Stimulated activated effector memory CD8-positive, alpha-beta T cell treated with anti-CD3 and anti-CD28 coated beads, Interleukin-12 subunit alpha, Interleukin-12 subunit beta, amount 100 ng/mL, for 72 hours (primary cell): Measurements from ENCODE around the gene SIK2.

Experiments
- ATAC-seq: fragments of 150-1000 bp; cut with Tn5 transposase; 2 replicates; pipeline ENCODE4 v1.10.0; 2021
- DNase-seq, 2 donors: peaks; one replicate each; pipeline ENCODE4 v3.0.0; 2021 to 2022; ENCODE audit warnings: low spot score in 2 of 2
- H3K27ac Mint-ChIP-seq: one replicate; pipeline ENCODE4 v1.8.0; 2022; ENCODE audit warnings: mild to moderate bottlenecking, mixed read lengths
- H3K36me3 Mint-ChIP-seq: one replicate; pipeline ENCODE4 v1.8.0; 2022; ENCODE audit warnings: mild to moderate bottlenecking, mixed read lengths
- H3K4me1 Mint-ChIP-seq: one replicate; pipeline ENCODE4 v1.8.0; 2022; ENCODE audit warnings: mixed read lengths
- H3K4me3 Mint-ChIP-seq: one replicate; pipeline ENCODE4 v1.8.0; 2022; ENCODE audit warnings: mild to moderate bottlenecking, mixed read lengths
- H3K9me3 Mint-ChIP-seq: one replicate; pipeline ENCODE4 v1.8.0; 2022; ENCODE audit warnings: mixed read lengths

SIK2 gene

DNA sequence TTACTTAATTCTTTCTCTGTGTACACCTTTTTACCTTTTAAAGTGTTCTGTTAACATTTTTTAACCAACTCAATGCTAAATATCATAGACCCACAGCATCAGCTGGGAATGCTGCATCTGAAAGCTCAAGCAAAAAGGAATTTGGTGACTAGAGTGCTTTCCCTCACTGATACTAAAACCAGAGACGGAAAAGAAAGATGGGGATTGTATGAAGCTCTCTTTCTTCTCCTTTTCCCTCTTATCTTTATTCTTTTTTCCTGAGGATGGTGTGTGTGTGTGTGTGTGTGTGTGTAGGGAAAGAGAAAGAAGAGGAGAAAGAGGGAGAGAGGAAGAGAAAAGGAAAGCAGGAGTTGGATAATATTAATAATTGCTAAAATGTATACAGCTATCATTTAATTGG lies 4.1 kb upstream of the SIK2 start:
- Mint-ChIP-seq H3K4me1 (peaks cover 15% of the 10 kb centered on the region), H3K9me3 (no peaks in the 10 kb centered on the region), H3K27ac (no peak overlapping the region), H3K36me3 (no peaks in the 10 kb centered on the region), H3K4me3 (peak overlapping the region; percentile 24)
- no peak for DNase-seq
- no peak for ATAC-seq

DNA sequence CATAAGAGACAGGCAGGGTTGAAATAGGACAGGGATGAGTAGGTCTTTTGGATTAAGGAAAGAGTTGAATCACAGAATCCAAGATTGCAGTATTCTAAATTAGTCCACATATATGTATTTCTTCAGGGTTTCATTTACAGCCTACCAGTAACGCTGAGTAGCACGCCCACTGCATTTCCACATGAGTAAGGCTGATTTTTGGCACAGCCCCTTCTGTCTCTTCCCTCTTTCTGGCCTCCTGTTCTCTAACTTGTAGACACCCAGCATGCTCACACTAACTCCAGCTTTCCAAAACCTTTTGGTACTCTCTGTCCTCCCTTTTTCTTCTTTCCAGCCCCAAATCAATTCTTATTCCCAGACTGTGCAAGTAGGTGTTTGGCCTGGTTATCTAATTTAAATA lies 3.7 kb upstream of the SIK2 start:
- H3K36me3 Mint-ChIP-seq: no peaks in the 10 kb centered on the region
- H3K4me3 Mint-ChIP-seq: no peak overlapping the region
- no peak for DNase-seq
- no peak for ATAC-seq
- H3K4me1 Mint-ChIP-seq: peaks cover 19% of the 10 kb centered on the region
- no peak overlapping the region for H3K27ac Mint-ChIP-seq
- no peaks in the 10 kb centered on the region for H3K9me3 Mint-ChIP-seq

DNA sequence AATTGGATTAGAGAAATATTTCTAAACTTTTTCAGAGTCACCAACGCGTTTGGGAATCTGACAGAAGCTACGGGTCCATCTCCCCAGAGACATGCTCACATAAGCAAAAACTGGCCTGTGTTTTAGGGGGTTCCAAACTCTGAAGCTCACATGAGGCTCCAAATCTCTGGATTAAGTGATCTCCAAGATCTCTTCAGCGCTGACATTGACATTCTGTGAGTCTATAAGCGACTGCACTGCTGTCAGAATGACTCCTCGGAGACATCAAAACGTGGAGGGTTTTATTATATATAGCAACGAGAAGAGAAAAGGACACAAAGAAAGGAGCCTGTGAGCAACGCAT lies 642 bp upstream of the SIK2 start:
- DNase-seq (no peak), ATAC-seq (no peak)
- Mint-ChIP-seq H3K4me1 (peaks cover 33% of the 10 kb centered on the region), H3K27ac (peak overlapping the region; percentile 70), H3K9me3 (no peaks in the 10 kb centered on the region), H3K4me3 (peak overlapping the region; percentile 82), H3K36me3 (no peaks in the 10 kb centered on the region)

DNA sequence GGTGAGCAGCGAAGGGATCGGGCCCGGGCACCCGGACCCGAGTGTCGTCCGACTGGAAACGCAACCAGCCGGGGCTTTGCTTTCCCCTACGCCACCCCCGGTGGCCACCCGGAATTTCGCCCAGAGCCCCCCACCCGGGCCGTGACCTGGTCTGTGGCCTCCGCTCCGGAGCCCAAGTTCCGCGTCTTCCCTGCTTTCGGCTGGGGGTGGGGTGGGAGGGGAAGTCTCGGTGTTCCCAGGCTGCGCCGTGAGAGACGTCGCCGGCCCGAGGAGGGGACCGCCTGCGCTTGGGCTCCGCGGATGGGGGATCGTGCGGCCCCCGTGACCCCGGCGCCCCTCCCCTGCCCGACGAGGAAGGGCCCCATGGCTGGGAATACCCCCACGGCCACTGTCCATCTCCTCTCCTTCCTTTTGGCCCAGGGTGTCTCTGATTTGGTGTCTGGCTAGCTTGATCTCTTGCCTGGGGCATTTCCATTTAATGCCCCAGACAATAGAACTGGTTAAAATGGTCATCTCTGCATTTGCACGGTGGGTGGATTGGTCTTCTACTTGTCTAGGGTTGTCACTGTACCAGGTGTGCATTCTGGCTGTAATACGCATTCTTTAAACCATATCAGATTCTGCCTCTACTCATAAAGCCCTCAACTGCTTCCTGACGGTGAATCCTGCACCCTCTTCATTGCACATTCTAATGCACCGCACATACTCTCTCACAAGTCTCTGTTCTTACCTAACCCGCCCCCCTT lies 789 bp downstream of the SIK2 start:
- Mint-ChIP-seq H3K36me3 (no peaks in the 10 kb centered on the region), H3K27ac (peak overlapping the region; percentile 70), H3K4me1 (peaks cover 33% of the 10 kb centered on the region), H3K9me3 (no peaks in the 10 kb centered on the region), H3K4me3 (peak overlapping the region; percentile 82)
- DNase-seq (peak in 1 of 2 donors; percentile 57), ATAC-seq (no peak)

DNA sequence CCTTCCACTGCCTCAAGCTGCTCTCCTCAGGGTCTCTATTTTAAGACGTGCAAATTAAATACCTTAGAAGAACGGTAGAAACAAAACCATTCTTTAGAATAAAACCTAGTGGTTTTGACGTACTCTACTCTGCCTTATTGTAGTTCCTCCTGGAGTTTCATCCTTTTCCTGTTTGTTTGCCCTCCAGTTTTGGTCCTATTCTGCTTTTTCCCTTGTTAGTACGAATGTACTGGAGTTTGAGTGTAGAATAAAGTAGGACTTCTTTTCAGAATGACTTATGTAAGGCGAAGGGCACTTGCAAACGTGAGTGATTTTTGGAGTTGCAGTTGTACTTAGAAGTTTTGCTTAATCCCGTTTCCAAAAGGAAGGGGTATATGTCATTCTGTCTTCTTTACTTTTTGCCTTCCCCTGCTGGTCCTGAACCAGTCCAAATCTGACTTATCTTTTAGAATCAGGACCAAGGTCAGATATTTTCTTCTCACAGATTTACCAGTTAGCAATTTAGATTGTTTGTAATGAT lies 1.4 kb downstream of the SIK2 start:
- Mint-ChIP-seq H3K36me3 (no peaks in the 10 kb centered on the region), H3K27ac (peak overlapping the region; percentile 70), H3K4me1 (peaks cover 30% of the 10 kb centered on the region), H3K4me3 (peak overlapping the region; percentile 82), H3K9me3 (no peaks in the 10 kb centered on the region)
- DNase-seq: no peak
- no peak for ATAC-seq

DNA sequence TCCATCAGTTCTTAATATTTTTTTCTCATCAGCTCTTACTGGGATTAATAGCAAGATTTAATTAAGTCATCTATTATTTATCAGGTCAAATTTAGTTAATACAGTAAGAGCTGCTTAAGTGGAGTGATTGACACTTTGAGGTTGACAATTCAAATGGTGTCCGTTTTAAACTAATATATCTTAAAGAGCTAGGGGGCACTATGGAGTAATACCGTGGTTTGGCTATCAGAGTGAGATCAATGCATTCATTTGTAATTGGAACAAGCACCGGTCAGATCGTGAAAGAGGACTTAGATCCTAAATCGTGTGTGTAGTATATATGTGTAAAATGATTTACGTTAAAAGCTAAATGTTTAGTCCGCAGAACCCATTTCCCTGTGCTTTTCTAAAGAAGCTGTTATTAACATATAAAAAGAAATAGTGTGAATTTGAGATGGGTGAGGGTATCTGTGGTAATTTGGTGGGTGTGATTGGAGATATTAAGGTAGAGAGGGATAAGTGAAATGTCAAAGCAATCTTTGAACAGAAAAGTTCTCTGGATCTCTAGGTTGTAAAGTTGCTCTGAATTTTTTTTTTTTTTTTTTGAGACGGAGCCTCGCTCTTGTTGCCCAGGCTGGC lies 2.3 kb downstream of the SIK2 start:
- Mint-ChIP-seq H3K4me1 (peaks cover 27% of the 10 kb centered on the region), H3K4me3 (peak overlapping the region; percentile 82), H3K9me3 (no peaks in the 10 kb centered on the region), H3K36me3 (no peaks in the 10 kb centered on the region), H3K27ac (no peak overlapping the region)
- DNase-seq (no peak), ATAC-seq (no peak)

DNA sequence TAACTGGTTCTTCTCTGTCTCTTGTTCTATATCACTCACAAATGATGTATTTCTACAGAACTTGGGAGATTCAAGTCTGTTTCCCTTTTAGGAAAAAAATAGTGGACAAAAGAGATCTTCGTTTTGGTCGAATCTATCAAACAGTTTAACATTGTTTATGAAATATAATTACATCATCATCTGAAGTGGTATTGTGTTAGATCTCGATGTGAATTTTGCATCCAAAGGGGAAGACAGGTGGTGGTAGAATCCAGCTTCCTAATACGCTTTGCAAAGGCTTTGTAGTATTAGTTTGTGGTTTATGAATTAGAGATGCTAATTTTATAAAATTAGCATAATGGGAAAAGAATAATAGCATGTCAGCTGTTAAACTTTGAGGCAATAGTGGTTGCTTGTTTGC lies 3.4 kb downstream of the SIK2 start:
- Mint-ChIP-seq H3K27ac (no peak overlapping the region), H3K9me3 (no peaks in the 10 kb centered on the region), H3K36me3 (no peaks in the 10 kb centered on the region), H3K4me1 (peaks cover 27% of the 10 kb centered on the region), H3K4me3 (no peak overlapping the region)
- ATAC-seq (no peak), DNase-seq (no peak)

DNA sequence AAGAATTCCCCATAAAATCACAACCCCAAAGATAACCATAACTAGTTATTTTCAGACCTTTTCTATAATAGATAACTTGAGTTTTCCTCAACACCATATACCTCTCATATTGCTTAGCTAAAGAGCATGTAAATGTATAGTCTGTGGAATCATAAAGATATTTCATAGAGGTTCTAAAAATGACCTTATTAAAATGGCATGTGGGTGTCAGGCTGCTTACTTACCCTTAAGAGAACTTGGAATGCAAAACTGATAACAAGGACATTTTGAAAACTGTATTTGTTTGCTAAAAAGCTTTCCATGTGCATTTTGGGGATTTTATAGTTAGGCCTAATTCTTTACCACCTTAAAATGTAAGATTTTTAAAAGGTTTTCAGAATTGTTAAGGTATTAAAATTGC lies 4.7 kb downstream of the SIK2 start:
- H3K4me3 Mint-ChIP-seq: no peak overlapping the region

DNA sequence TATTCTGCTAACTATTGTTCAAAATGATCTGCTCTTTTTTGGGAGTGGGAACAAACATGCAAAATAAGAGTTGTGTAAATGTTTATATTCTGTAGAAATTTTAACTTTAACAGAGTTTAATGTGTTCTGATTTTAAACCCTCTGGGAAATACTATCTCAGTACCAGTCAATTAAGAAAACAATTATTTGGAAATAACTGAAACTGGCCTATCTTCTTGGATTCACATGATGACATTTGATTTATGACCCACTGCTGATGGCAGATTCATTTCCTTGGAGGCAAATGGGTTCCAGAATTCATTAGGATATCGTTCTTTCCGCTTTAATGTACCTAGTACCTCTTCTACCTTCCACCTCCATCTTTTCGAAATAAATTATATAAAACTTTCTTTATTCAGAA lies 5.5 kb downstream of the SIK2 start:
- Mint-ChIP-seq H3K4me3 (no peak overlapping the region), H3K4me1 (peaks cover 20% of the 10 kb centered on the region)

More for the DNA sequence above, 4.7 kb downstream of the SIK2 start:
- peaks cover 20% of the 10 kb centered on the region for H3K4me1 Mint-ChIP-seq
- no peaks in the 10 kb centered on the region for H3K36me3 Mint-ChIP-seq
- ATAC-seq: no peak
- no peak overlapping the region for H3K27ac Mint-ChIP-seq
- no peaks in the 10 kb centered on the region for H3K9me3 Mint-ChIP-seq
- no peak for DNase-seq

DNA sequence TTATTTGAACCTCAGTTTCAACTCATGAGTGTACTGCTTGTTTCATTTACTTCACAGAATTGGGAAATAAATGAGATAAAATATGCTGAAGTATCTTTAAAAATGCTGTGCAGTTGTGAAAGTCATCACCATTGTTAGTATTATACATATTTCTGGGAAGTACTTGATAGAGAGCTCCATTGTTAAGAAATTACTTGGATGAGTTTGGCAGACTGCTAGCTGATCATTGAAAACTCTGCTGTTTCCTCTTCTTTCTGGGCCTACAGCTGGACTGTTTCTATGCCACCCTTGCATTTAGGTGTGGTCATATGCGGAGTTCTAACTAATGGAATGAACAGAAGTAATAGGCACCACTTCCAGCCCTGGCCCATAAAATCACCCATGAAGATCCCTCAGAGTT lies 10.0 kb downstream of the SIK2 start:
- Mint-ChIP-seq H3K9me3 (no peaks in the 10 kb centered on the region), H3K4me1 (no peaks in the 10 kb centered on the region), H3K36me3 (peaks cover 10% of the 10 kb centered on the region), H3K4me3 (no peak overlapping the region), H3K27ac (no peak overlapping the region)
- no peak for ATAC-seq
- DNase-seq: no peak

More for the DNA sequence above, 5.5 kb downstream of the SIK2 start:
- DNase-seq (no peak), ATAC-seq (no peak)
- Mint-ChIP-seq H3K9me3 (no peaks in the 10 kb centered on the region), H3K27ac (no peak overlapping the region), H3K36me3 (no peaks in the 10 kb centered on the region)

DNA sequence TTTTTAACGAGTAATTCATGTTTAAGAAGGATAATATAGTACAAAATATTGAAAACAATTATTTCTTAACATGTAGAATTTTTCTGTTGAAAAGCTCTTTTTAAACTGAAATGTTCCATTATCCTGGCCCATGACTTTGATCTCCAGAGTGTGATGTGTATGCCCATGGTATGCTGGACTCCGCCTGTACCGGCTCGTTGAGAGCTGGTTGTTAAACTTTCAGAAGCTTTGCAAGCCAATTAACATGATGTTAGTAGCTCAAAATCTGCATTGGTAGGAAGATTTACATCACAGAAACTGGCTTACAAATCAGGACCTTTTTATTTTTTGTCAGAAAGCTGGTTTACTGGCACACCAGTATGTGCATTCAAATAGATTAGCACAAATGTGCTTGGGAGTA lies 15.0 kb downstream of the SIK2 start:
- Mint-ChIP-seq H3K4me3 (no peak overlapping the region), H3K4me1 (no peaks in the 10 kb centered on the region), H3K36me3 (peaks cover 29% of the 10 kb centered on the region), H3K27ac (no peak overlapping the region), H3K9me3 (no peaks in the 10 kb centered on the region)
- DNase-seq (no peak), ATAC-seq (no peak)

DNA sequence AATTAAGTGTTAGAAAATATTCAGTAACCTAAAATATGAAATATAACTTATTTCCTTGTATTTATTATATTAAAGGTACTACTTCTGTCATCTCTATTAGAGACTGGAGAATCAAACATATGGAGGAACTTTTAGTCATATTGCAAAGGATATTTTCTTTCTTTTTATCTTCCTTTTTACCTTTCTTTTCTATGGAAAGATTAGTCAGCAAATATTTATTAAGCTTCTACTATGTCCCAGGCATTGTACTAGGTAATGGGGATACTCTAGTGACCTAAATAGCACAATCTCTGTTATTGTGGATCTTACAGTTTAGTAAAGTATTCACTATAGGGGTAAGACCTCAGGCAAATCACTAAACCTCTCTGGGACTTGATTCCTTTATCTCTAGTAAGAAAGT lies 18.3 kb downstream of the SIK2 start:
- Mint-ChIP-seq H3K4me3 (no peak overlapping the region), H3K36me3 (peaks cover 38% of the 10 kb centered on the region), H3K4me1 (no peaks in the 10 kb centered on the region), H3K9me3 (no peaks in the 10 kb centered on the region), H3K27ac (no peak overlapping the region)
- ATAC-seq (no peak), DNase-seq (no peak)

DNA sequence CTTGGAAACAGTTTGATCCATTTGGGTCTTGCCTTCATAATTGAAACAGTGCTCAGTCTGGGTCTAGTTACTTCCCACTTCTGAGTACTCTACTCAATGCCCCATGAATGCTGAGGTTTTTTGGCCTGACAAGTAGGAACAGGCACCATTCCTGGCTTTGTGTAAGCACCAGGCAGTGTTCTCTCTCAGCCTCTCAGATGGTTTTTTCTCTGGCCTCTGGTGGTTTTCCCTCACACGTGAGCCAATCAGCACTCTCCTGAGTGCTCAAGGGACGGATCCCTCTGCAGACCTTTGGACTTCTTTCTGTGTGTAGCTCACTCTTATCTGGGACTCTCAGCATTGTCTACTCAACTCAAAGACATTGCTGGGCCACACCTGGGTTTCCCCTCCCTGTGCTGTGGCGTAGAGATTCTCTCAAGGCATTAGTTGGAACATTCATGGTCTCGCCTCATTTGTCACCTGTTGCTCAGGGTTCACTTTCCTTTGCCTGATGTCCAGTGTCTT lies 21.3 kb downstream of the SIK2 start:
- no peak overlapping the region for H3K27ac Mint-ChIP-seq
- DNase-seq (no peak), ATAC-seq (no peak)
- H3K4me3 Mint-ChIP-seq: no peak overlapping the region
- peaks cover 16% of the 10 kb centered on the region for H3K36me3 Mint-ChIP-seq
- H3K4me1 Mint-ChIP-seq: no peaks in the 10 kb centered on the region
- H3K9me3 Mint-ChIP-seq: no peaks in the 10 kb centered on the region

DNA sequence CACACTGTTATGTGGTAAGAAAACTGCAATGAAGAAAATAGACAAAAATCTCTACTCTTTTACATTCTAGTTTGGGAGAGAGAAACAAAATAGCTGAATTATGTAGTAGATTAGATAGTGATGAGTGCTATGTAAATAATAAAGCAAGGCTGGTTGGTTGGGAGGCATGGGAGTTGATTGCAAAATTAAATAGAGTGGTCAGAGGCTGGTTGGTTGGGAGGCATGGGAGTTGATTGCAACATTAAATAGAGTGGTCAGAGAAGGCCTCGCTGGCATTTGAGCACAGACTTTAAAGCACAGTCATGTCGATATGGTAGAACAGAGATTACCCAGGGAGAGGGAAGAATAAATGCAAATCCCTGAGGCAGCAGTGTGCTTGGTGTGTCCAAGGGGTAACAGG lies 22.4 kb downstream of the SIK2 start:
- peaks cover 14% of the 10 kb centered on the region for H3K36me3 Mint-ChIP-seq
- no peak for DNase-seq
- H3K9me3 Mint-ChIP-seq: no peaks in the 10 kb centered on the region
- H3K4me3 Mint-ChIP-seq: no peak overlapping the region
- H3K27ac Mint-ChIP-seq: no peak overlapping the region
- no peaks in the 10 kb centered on the region for H3K4me1 Mint-ChIP-seq
- no peak for ATAC-seq

DNA sequence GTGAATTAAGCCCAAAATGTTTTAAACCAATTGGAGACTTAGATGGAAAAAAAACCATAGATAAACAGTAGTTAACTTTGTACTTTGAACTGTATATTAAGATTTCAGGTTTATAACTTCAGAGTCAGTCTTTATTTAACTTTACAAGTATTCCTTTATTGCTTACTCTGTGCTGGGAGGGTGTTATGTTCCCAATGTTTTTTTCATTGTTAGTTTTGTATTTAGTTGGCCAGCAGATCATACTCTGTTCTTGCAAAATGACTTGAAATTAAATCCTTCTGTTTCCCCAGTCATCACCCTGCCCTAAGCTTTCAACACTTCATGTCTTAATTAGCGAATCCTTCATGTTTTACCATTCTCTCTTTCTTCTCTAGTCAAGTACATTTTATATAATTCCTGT lies 25.3 kb downstream of the SIK2 start:
- peaks cover 6% of the 10 kb centered on the region for H3K36me3 Mint-ChIP-seq
- no peak for ATAC-seq
- no peaks in the 10 kb centered on the region for H3K4me1 Mint-ChIP-seq
- H3K27ac Mint-ChIP-seq: no peak overlapping the region
- DNase-seq: no peak
- no peaks in the 10 kb centered on the region for H3K9me3 Mint-ChIP-seq
- no peak overlapping the region for H3K4me3 Mint-ChIP-seq

DNA sequence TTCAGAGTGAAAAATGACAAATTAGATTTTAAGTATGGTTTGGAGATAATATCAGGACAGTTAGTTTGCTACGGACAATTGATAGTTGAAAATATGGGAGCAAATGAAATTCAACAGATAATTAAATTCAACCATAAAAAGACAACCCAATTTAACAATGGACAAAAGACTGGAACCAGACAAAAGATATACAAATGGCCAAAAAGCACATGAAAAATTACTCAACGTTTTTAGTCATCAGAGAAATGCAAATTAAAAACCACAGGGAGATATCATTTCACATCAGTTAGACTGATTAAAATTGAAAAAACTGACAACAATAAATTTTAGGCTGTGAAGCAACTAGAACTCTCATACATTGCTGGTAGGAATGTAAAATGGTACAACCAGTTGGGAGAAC lies 27.2 kb downstream of the SIK2 start:
- H3K9me3 Mint-ChIP-seq: no peaks in the 10 kb centered on the region
- no peak overlapping the region for H3K4me3 Mint-ChIP-seq
- no peaks in the 10 kb centered on the region for H3K36me3 Mint-ChIP-seq
- ATAC-seq: no peak
- H3K27ac Mint-ChIP-seq: no peak overlapping the region
- DNase-seq: no peak
- peaks cover 4% of the 10 kb centered on the region for H3K4me1 Mint-ChIP-seq
